ENCODE results near the gene C1orf210.

GRCh38 chr1:43232074-43232473 is 53.3 kb downstream of the C1orf210 start:
- TF ChIP-seq, protein P1, sequence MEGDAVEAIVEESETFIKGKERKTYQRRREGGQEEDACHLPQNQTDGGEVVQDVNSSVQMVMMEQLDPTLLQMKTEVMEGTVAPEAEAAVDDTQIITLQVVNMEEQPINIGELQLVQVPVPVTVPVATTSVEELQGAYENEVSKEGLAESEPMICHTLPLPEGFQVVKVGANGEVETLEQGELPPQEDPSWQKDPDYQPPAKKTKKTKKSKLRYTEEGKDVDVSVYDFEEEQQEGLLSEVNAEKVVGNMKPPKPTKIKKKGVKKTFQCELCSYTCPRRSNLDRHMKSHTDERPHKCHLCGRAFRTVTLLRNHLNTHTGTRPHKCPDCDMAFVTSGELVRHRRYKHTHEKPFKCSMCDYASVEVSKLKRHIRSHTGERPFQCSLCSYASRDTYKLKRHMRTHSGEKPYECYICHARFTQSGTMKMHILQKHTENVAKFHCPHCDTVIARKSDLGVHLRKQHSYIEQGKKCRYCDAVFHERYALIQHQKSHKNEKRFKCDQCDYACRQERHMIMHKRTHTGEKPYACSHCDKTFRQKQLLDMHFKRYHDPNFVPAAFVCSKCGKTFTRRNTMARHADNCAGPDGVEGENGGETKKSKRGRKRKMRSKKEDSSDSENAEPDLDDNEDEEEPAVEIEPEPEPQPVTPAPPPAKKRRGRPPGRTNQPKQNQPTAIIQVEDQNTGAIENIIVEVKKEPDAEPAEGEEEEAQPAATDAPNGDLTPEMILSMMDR (conservative IDR thresholded peaks at IDR 0.05) = no peak
- no peak for TF ChIP-seq ZFX (IDR thresholded peaks at IDR 0.05)

Measured in C4-2B (cell line).